Rectal smooth muscle tissue (tissue), 1 donor: Measurements from ENCODE around the gene MCTP2.
"Not testable (repeated sequence)": the region's sequence is repeated elsewhere in the genome, so short reads cannot be mapped to it uniquely, and the experiment has no call there.

ENCODE experiments used
- H3K27ac ChIP-seq: one replicate; pipeline ENCODE4 v1.7.0; 2013; ENCODE audit warnings: low read depth, low read length, inconsistent platforms
- H3K27me3 ChIP-seq: one replicate; pipeline ENCODE4 v1.7.0; 2013; ENCODE audit warnings: low read length; ENCODE audit not compliant: control insufficient read depth, insufficient read depth
- H3K36me3 ChIP-seq: one replicate; pipeline ENCODE4 v1.7.0; 2013; ENCODE audit warnings: low read length; ENCODE audit not compliant: control insufficient read depth, insufficient read depth
- H3K4me1 ChIP-seq: one replicate; pipeline ENCODE4 v1.7.0; 2013; ENCODE audit warnings: low read length; ENCODE audit not compliant: control insufficient read depth, insufficient read depth
- H3K4me3 ChIP-seq: one replicate; pipeline ENCODE4 v1.7.0; 2013; ENCODE audit warnings: low read length
- H3K9ac ChIP-seq: one replicate; pipeline ENCODE4 v1.7.0; 2013; ENCODE audit warnings: low read length

The MCTP2 gene

GRCh38 chr15:94256511-94256910 is 25.1 kb downstream of the MCTP2 start:
- Histone ChIP-seq H3K27ac (no peak overlapping the region), H3K9ac (no peak overlapping the region), H3K4me3 (no peak overlapping the region), H3K4me1 (no peaks in the 10 kb centered on the region), H3K36me3 (no peaks in the 10 kb centered on the region), H3K27me3 (no peaks in the 10 kb centered on the region)

DNA sequence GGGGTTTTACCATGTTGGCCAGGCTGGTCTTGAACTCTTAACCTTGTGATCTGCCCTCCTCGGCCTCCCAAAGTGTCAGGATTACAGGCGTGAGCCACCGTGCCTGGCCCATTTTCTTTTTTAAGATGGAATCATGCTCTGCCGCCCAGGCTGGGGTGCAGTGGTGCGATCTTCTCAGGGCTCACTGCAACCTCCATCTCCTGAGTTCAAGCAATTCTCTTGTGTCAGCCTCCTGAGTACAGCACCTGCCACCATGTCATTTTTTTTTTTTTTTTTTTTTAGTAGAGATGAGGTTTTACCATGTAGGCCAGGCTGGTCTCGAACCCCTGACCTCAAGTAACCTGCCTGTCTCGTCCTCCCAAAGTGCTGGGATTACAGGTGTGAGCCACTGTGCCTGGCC is 26.4 kb downstream of the MCTP2 start:
- not testable (repeated sequence) for H3K4me1 ChIP-seq, H3K4me3 ChIP-seq, H3K27ac ChIP-seq, H3K36me3 ChIP-seq, H3K9ac ChIP-seq, H3K27me3 ChIP-seq

DNA sequence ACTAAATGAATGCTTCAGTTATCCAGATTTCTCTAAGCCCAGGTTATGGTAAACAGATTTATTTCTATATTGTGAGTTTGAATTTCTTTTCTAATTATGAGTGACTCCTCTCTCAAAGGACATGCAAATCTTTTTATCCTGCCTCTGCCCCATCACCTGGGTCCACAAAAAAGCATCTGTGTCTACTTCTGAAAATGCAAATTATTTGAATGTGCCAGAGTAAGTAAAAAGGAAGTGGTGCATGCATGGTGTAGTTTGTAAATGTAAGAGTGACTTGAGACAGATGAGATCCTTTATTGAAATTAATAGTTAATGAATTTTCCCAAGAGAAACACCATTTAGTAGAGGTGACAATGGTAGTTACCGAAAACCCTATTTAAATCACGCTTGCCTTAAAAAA is 26.9 kb downstream of the MCTP2 start:
- no peak overlapping the region for H3K9ac ChIP-seq
- H3K36me3 ChIP-seq: no peaks in the 10 kb centered on the region
- no peak overlapping the region for H3K4me3 ChIP-seq
- no peak overlapping the region for H3K27ac ChIP-seq
- no peaks in the 10 kb centered on the region for H3K4me1 ChIP-seq
- no peaks in the 10 kb centered on the region for H3K27me3 ChIP-seq

DNA sequence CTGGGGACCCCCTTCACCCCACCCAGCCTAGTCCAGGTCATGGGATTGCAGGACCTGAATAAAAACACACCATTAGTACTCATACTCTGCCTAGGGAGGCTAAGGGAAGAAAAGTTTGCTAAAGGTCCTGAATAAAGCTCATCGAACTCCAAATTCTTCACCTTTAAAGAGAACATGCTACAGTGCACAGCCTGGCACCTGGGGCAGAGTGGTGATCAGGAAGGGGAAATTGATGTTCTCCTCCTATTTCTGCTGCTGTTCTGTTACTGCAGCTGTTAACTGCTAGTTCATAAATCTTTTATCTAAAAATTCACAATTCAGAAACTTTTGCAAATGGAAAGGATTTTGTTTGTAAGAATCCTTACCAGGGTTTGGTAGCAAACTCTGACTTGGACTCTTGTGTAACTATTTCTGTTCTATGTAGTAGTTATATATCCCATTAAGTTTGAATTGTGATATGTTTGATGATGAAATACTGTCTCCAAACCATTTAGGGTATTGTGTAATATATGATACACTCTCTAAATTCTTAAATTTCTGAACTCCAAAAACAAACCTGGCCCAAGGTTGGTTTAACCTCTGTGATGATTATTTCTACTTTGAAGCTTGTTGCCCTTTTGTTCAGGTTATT is 27.9 kb downstream of the MCTP2 start:
- Histone ChIP-seq H3K9ac (no peak overlapping the region), H3K27me3 (no peaks in the 10 kb centered on the region), H3K36me3 (no peaks in the 10 kb centered on the region), H3K4me1 (no peaks in the 10 kb centered on the region), H3K27ac (no peak overlapping the region), H3K4me3 (no peak overlapping the region)

- no peak overlapping the region for H3K9ac ChIP-seq
- H3K27me3 ChIP-seq: no peaks in the 10 kb centered on the region
- no peak overlapping the region for H3K27ac ChIP-seq
- H3K4me1 ChIP-seq: no peaks in the 10 kb centered on the region
- H3K4me3 ChIP-seq: no peak overlapping the region
- no peaks in the 10 kb centered on the region for H3K36me3 ChIP-seq
Measured at GRCh38 chr15:94259863-94260262, 28.5 kb downstream of the MCTP2 start.

- Histone ChIP-seq H3K36me3 (no peaks in the 10 kb centered on the region), H3K9ac (no peak overlapping the region), H3K4me3 (no peak overlapping the region), H3K4me1 (no peaks in the 10 kb centered on the region), H3K27ac (no peak overlapping the region), H3K27me3 (no peaks in the 10 kb centered on the region)
Measured at GRCh38 chr15:94262201-94262600, 30.8 kb downstream of the MCTP2 start.

- Histone ChIP-seq H3K4me3 (no peak overlapping the region), H3K9ac (no peak overlapping the region), H3K4me1 (no peaks in the 10 kb centered on the region), H3K27me3 (no peaks in the 10 kb centered on the region), H3K27ac (no peak overlapping the region), H3K36me3 (no peaks in the 10 kb centered on the region)
Measured at GRCh38 chr15:94263341-94264273, 32.2 kb downstream of the MCTP2 start.

- no peaks in the 10 kb centered on the region for H3K27me3 ChIP-seq
- H3K4me1 ChIP-seq: no peaks in the 10 kb centered on the region
- H3K27ac ChIP-seq: no peak overlapping the region
- no peaks in the 10 kb centered on the region for H3K36me3 ChIP-seq
- no peak overlapping the region for H3K9ac ChIP-seq
- H3K4me3 ChIP-seq: no peak overlapping the region
Measured at GRCh38 chr15:94265009-94265408, 33.6 kb downstream of the MCTP2 start.

DNA sequence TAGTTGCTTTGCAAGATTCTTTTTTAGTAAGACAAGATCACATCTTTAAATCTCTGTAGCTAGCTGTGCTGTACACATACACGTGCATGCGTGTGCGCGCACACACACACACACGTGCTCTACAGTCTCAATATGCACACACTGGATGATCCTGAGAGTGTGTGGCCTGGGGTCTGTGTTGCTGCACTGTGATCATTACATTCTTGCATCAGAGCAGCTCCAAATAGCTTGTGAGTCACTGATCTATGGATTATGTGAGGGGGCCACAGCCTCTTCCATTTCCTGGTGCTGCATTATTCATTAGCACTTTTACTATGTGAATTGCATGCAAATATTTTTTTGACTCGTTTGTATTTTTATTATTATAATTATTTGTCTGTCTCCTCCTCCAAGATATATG is 34.6 kb downstream of the MCTP2 start:
- H3K36me3 ChIP-seq: no peaks in the 10 kb centered on the region
- no peaks in the 10 kb centered on the region for H3K27me3 ChIP-seq
- H3K27ac ChIP-seq: no peak overlapping the region
- no peaks in the 10 kb centered on the region for H3K4me1 ChIP-seq
- no peak overlapping the region for H3K9ac ChIP-seq
- no peak overlapping the region for H3K4me3 ChIP-seq

- no peaks in the 10 kb centered on the region for H3K4me1 ChIP-seq
- H3K27me3 ChIP-seq: no peaks in the 10 kb centered on the region
- no peak overlapping the region for H3K4me3 ChIP-seq
- no peak overlapping the region for H3K9ac ChIP-seq
- no peak overlapping the region for H3K27ac ChIP-seq
- H3K36me3 ChIP-seq: no peaks in the 10 kb centered on the region
Measured at GRCh38 chr15:94266789-94267188, 35.4 kb downstream of the MCTP2 start.

DNA sequence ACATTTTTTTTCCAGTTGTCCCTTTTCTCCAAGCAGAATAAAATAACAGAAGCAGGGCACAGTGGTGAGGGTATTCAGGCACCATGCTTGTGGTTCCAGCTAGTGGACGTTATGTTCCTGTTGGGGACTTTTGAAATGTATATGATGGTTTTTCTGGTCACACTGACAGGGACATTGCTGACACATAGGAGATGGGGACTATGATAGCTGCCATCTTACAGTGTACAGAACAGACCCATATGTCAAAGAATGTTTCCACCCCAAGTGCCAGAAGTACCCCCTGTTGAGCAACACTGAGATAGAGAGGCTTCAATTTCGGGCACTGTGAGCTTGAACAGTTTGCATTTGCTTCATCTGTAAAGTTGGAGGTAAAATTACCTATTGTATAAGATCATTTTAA is 38.6 kb downstream of the MCTP2 start:
- H3K36me3 ChIP-seq: no peaks in the 10 kb centered on the region
- H3K27ac ChIP-seq: no peak overlapping the region
- H3K27me3 ChIP-seq: no peaks in the 10 kb centered on the region
- no peak overlapping the region for H3K9ac ChIP-seq
- H3K4me1 ChIP-seq: no peaks in the 10 kb centered on the region
- no peak overlapping the region for H3K4me3 ChIP-seq

- H3K9ac ChIP-seq: no peak overlapping the region
- no peaks in the 10 kb centered on the region for H3K27me3 ChIP-seq
- no peak overlapping the region for H3K4me3 ChIP-seq
- H3K4me1 ChIP-seq: no peaks in the 10 kb centered on the region
- no peaks in the 10 kb centered on the region for H3K36me3 ChIP-seq
- no peak overlapping the region for H3K27ac ChIP-seq
Measured at GRCh38 chr15:94270570-94270969, 39.2 kb downstream of the MCTP2 start.
